ENCODE results near the gene USP17L10.
"Not testable (repeated sequence)": the region's sequence is repeated elsewhere in the genome, so short reads cannot be mapped to it uniquely, and the experiment has no call there.

DNA sequence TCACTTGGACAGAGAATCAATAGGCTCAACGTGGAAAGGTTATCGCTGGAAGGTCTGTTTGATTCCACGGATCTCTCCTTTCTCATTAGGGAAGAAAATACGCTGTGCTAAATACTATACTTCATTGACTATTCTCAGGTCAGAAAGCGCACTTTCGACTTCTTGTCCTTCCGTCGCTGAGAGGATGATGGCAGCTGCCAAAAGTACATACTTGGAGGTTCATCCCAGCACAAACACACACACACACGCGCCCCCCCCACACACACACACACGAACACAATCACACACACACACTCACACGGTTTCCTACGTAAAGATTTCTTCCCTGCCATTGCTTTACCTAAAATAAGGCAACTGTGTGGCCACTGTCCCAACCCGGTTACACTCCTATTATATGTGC is 4.2 kb downstream of the USP17L10 start:
- TF ChIP-seq, protein P1, sequence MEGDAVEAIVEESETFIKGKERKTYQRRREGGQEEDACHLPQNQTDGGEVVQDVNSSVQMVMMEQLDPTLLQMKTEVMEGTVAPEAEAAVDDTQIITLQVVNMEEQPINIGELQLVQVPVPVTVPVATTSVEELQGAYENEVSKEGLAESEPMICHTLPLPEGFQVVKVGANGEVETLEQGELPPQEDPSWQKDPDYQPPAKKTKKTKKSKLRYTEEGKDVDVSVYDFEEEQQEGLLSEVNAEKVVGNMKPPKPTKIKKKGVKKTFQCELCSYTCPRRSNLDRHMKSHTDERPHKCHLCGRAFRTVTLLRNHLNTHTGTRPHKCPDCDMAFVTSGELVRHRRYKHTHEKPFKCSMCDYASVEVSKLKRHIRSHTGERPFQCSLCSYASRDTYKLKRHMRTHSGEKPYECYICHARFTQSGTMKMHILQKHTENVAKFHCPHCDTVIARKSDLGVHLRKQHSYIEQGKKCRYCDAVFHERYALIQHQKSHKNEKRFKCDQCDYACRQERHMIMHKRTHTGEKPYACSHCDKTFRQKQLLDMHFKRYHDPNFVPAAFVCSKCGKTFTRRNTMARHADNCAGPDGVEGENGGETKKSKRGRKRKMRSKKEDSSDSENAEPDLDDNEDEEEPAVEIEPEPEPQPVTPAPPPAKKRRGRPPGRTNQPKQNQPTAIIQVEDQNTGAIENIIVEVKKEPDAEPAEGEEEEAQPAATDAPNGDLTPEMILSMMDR (conservative IDR thresholded peaks at IDR 0.05 in 1 of 2, IDR thresholded peaks at IDR 0.05 in 1 of 2; ENCODE audit: extremely low read depth in 1 of 2, insufficient read depth in 1 of 2, low read depth in 1 of 2, low read length in 2 of 2) = not testable (repeated sequence)
- not testable (repeated sequence) for TF ChIP-seq EZH2 (IDR thresholded peaks at IDR 0.05; ENCODE audit: borderline replicate concordance, low read length)

Data from mammary epithelial cell (primary cell).